B cell (primary cell): Measurements from ENCODE around the gene KRT14.

ENCODE experiments used
- EZH2 ChIP-seq: IDR thresholded peaks from 2 replicates; pipeline ENCODE4 v1.6.1; 2012; ENCODE audit warnings: borderline replicate concordance, low read depth, mild to moderate bottlenecking, moderate library complexity, low read length; ENCODE audit not compliant: insufficient read depth, poor library complexity, severe bottlenecking
- TF ChIP-seq, protein P1 (sequence below): fragments of 200-600 bp; IDR thresholded peaks from one replicate; pipeline ENCODE4 v1.8.0; 2022; ENCODE audit warnings: antibody characterized with exemption, mild to moderate bottlenecking

DNA sequence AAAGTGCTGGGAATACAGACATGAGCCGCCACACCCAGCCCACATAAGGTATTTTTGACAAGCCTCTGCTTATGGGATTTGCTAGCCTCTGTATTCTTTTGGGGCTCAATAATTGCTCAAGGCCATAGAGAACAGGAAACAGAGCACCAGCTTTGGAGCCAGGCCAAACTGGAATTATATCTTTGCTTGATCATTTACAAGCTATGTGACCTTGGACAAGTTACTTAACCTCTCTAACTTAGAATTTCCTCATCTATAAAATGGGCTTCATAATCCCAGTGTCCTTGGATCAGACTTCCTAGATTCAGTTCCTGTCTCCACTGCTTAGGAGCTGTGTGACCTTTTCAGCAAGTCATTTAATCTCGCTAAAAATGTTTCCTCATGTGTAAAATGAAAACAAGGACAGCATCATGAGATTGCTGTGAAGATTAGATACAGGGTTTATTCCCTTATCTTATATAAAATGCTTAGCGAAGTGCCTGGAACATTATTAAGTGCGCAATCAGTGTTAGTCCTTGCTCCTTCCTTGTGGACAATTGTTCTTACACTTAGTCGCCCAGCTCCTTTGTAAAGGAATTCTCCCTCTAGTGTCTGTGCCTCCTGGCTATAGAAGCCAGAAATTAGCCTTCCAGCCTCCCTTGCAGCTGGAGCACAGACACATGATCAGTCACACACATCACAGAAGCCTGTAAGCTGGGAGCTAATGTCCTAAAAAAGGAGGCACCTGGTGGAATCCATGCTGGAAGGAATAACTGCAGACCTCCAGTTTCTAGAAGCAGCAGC lies 31.4 kb downstream of the KRT14 start:
- TF ChIP-seq, protein P1, sequence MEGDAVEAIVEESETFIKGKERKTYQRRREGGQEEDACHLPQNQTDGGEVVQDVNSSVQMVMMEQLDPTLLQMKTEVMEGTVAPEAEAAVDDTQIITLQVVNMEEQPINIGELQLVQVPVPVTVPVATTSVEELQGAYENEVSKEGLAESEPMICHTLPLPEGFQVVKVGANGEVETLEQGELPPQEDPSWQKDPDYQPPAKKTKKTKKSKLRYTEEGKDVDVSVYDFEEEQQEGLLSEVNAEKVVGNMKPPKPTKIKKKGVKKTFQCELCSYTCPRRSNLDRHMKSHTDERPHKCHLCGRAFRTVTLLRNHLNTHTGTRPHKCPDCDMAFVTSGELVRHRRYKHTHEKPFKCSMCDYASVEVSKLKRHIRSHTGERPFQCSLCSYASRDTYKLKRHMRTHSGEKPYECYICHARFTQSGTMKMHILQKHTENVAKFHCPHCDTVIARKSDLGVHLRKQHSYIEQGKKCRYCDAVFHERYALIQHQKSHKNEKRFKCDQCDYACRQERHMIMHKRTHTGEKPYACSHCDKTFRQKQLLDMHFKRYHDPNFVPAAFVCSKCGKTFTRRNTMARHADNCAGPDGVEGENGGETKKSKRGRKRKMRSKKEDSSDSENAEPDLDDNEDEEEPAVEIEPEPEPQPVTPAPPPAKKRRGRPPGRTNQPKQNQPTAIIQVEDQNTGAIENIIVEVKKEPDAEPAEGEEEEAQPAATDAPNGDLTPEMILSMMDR = no peak
- no peak for TF ChIP-seq EZH2
